Effector memory CD8-positive, alpha-beta T cell (primary cell): ENCODE data around the gene EP400.
"Not testable (repeated sequence)": the region's sequence is repeated elsewhere in the genome, so short reads cannot be mapped to it uniquely, and the experiment has no call there.

ENCODE experiments used
- ATAC-seq: fragments of 150-1000 bp; cut with Tn5 transposase; replicated peaks from 2 replicates; pipeline ENCODE4 v1.10.0; 2021; ENCODE audit warnings: mild to moderate bottlenecking, moderate library complexity
- DNase-seq, 3 experiments: peaks; one replicate each; pipeline ENCODE4 v3.0.0; 2021
- H3K27ac Mint-ChIP-seq, 2 donors: one replicate each; pipeline ENCODE4 v1.8.0; 2022; ENCODE audit warnings: mild to moderate bottlenecking in 2 of 2, mixed read lengths in 2 of 2, moderate library complexity in 2 of 2
- H3K27me3 Mint-ChIP-seq, 2 donors: one replicate each; pipeline ENCODE4 v1.8.0; 2022; ENCODE audit warnings: mixed read lengths in 2 of 2
- H3K36me3 Mint-ChIP-seq: one replicate; pipeline ENCODE4 v1.8.0; 2022; ENCODE audit warnings: mild to moderate bottlenecking, moderate library complexity, mixed read lengths; ENCODE audit not compliant: insufficient read depth
- H3K4me1 Mint-ChIP-seq, 2 donors: one replicate each; pipeline ENCODE4 v1.8.0; 2022; ENCODE audit warnings: low read depth in 2 of 2, mixed read lengths in 2 of 2
- H3K4me3 Mint-ChIP-seq, 2 donors: one replicate each; pipeline ENCODE4 v1.8.0; 2022; ENCODE audit warnings: mild to moderate bottlenecking in 2 of 2, mixed read lengths in 2 of 2, moderate library complexity in 2 of 2
- H3K9me3 Mint-ChIP-seq, 2 donors: one replicate each; pipeline ENCODE4 v1.8.0; 2022; ENCODE audit warnings: mixed read lengths in 2 of 2

EP400 gene

DNA sequence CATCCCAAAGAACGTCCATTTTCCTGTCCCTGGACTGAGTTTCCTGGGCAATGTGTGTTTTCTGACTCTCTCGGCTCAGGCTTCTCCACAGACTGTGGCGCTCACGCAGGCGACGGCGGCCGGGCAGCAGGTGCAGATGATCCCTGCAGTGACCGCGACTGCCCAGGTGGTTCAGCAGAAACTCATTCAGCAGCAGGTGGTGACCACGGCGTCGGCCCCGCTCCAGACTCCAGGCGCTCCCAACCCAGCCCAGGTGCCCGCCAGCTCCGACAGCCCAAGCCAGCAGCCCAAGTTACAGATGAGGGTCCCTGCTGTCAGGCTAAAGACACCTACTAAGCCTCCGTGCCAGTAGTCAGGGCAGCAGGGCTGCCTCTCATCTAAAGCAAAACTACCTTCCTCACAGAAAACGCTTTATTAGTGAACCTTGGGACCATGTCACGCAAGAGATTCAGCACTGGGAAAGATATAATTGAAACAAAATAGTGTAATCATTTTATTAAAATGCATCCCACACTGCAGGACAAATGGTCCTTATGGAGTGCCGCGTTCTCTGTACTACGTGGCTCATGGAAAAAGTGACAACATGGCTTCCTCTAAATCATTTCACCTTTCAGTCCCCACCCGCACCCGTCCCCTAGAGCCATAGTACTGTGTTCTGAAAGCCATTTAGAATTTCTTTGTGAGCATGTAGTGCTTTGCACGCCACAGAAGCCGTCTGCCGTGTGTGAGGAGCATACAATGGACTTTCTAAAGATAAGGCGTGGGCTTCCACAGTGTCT is 127.8 kb downstream of the EP400 start:
- no peaks in the 10 kb centered on the region for H3K27me3 Mint-ChIP-seq
- H3K4me1 Mint-ChIP-seq, result no peaks in the 10 kb centered on the region
- no peaks in the 10 kb centered on the region for H3K9me3 Mint-ChIP-seq
- peaks cover 48% of the 10 kb centered on the region for H3K36me3 Mint-ChIP-seq
- ATAC-seq, result no peak
- no peak overlapping the region for H3K27ac Mint-ChIP-seq
- H3K4me3 Mint-ChIP-seq, result no peak overlapping the region
- DNase-seq, result no peak

DNA sequence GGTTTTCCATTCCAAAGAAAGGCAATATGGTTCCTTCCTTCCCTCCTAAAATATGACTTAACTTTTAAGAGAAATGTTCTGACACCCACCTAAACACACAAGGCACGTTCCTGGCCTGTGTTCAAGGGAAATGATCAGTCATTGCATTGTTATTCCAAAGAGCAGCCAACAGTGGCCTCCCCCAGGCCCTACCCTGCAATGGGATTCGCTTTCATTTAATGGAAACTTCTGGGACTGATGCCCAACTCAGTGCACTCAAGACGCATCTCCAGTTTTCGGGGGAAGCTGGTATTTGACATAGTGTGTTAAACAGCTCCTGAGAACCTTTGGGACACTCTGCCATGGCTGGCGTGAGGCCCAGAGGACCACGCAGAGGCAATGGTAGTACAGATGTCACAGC is 128.4 kb downstream of the EP400 start:
- Mint-ChIP-seq H3K9me3 (no peaks in the 10 kb centered on the region), H3K4me1 (peaks cover 0 to 1% of the 10 kb centered on the region in 2 donors), H3K36me3 (peaks cover 45% of the 10 kb centered on the region), H3K27me3 (no peaks in the 10 kb centered on the region), H3K27ac (peak overlapping the region in 1 of 2 donors; percentile 76), H3K4me3 (no peak overlapping the region)
- DNase-seq (no peak), ATAC-seq (no peak)

DNA sequence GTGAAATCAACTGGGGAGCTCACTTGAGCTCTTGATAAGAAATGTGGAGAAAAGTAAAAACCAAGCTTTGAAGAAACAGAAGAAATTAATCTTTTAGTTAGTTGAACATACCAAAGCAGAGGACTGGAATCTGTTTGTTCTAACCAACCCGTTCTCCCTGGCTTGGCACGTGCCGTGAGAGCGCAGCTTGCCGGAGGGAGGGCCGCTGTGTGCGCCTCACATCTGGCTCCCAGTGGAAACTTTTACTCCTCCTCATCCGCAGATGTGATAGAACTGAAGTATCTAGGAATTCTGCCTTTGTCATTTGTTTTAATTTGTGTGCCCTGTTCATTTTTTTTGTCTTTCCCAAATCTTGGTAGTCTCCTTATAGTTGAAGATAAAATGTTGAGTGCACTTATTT is 129.5 kb downstream of the EP400 start:
- peaks cover 40% of the 10 kb centered on the region for H3K36me3 Mint-ChIP-seq
- no peaks in the 10 kb centered on the region for H3K9me3 Mint-ChIP-seq
- ATAC-seq (no peak), DNase-seq (no peak)
- H3K27ac Mint-ChIP-seq, result no peak overlapping the region
- no peak overlapping the region for H3K4me3 Mint-ChIP-seq
- H3K27me3 Mint-ChIP-seq, result no peaks in the 10 kb centered on the region
- H3K4me1 Mint-ChIP-seq, result peaks cover 5 to 7% of the 10 kb centered on the region in 2 donors

DNA sequence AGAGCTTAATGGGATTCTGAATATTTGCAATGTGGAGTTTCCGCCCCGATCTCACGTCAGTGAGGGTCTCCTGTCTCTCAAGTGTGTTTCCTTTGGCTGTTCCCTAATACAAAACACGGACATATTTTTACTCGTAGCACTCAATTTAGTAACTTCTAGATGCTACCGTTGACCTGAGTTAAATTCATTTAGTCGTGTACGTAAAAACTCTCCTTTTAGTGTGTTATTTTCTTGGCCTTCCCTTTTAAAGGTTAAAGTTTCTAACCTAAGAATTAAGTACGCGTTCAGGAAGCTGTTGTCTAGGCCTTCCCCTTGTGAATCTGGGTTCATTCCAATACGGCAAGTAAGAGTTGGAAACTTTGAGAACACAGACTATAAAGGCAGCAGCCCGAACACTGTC is 130.0 kb downstream of the EP400 start:
- Mint-ChIP-seq H3K9me3 (no peaks in the 10 kb centered on the region), H3K4me3 (no peak overlapping the region), H3K4me1 (peaks cover 5 to 7% of the 10 kb centered on the region in 2 donors), H3K27ac (no peak overlapping the region), H3K36me3 (peaks cover 35% of the 10 kb centered on the region), H3K27me3 (no peaks in the 10 kb centered on the region)
- ATAC-seq, result no peak
- DNase-seq, result no peak

DNA sequence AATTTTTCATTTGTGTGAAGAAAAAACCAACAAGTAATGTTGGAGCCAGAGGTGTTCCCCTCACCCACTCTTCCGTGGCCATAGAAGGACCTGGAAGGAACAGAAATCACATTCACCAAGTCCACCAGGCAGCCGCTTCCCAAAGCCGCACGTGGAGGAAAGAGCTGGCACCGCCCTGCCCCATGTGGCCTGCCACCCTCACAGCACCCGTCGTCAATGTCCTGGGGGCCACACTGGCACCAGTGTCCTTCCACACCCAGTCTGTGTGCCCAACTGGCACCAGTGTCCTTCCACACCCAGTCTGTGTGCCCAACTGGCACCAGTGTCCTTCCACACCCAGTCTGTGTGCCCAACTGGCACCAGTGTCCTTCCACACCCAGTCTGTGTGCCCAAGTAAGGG is 130.8 kb downstream of the EP400 start:
- H3K27me3 Mint-ChIP-seq, H3K27ac Mint-ChIP-seq, DNase-seq, ATAC-seq, H3K9me3 Mint-ChIP-seq, H3K4me3 Mint-ChIP-seq: not testable (repeated sequence)
- Mint-ChIP-seq H3K4me1 (peaks cover 13 to 15% of the 10 kb centered on the region in 2 donors), H3K36me3 (peaks cover 27% of the 10 kb centered on the region)

DNA sequence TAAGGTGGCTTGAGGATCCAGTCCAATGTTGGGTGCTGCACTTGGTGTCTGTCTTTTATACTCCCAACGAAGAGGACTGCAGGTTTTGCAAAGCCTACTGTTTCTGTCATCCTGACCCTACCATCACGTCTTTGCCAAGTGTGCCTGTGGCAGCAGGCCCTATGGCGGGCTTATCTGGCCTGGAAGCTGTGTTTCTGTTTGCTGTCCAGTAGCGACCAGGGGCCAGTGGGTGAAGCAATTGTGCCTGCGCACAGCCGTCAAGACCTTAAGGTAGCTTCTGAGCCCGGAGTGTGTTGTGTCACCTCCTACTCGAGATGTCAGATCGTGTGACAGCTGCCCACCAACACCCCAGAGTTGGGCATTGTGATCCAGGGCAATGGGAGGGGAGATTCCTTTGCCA is 131.7 kb downstream of the EP400 start:
- H3K27ac Mint-ChIP-seq, result no peak overlapping the region
- H3K27me3 Mint-ChIP-seq, result no peaks in the 10 kb centered on the region
- H3K4me1 Mint-ChIP-seq, result peaks cover 19% of the 10 kb centered on the region in 2 donors
- ATAC-seq (no peak), DNase-seq (no peak)
- no peaks in the 10 kb centered on the region for H3K9me3 Mint-ChIP-seq
- H3K4me3 Mint-ChIP-seq, result no peak overlapping the region
- H3K36me3 Mint-ChIP-seq, result peaks cover 23% of the 10 kb centered on the region

DNA sequence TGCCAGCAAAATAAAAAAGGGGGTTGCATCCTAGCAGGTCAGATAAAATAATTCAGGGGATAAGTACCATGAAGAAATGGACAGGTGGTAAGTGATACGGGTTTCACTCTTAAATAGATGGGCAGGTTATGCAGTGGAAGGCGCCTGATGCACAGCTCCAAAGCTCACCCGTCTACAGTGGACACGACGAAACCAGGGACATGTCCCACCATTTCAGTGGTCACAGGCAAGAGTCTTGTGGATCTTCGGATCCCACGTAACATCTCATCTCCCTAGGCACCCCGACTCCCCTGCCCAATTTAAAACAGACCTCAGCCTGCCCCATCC is 133.8 kb downstream of the EP400 start:
- ATAC-seq, result no peak
- Mint-ChIP-seq H3K27ac (peak overlapping the region in 1 of 2 donors; percentile 28), H3K36me3 (peaks cover 10% of the 10 kb centered on the region), H3K4me3 (peak overlapping the region; percentile 81 to 84), H3K27me3 (no peaks in the 10 kb centered on the region), H3K4me1 (peaks cover 21 to 22% of the 10 kb centered on the region in 2 donors), H3K9me3 (no peaks in the 10 kb centered on the region)
- no peak for DNase-seq

DNA sequence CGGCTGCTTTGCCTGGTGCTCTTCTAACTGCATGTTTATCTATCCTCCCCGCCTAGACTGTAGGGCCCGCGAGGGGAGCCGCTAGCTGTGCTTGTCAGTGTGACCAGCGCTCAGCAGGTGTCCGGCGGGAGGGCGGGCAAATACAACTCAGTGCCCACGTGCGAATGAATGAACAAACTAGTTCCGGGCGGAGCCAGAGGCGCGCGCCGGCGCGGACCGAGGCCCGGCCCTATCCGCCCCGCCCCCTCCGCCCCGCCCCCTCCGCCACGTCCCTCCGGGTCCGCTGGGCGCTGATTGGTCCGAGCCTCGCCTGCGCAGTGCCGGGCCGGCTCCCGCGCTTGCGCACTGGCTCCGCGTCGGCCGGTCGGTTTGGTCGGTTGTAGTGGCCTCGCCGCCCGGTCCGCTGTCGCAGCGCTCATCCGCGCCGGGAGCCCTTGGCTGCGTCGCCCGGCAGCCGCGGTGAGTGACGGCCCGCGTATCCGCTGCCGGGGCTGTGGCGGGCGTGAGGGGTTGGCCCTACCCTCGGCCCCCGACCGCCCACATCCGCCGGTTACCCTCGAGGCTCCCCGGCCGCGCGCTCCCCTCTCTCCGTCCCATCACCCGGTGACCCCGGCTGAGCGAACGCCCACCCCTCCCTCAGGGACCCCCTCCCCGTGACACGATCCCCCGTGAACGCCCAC is 134.3 kb downstream of the EP400 start:
- peak; percentile 79 to 86 (median 79) for DNase-seq
- Mint-ChIP-seq H3K4me1 (peaks cover 21 to 22% of the 10 kb centered on the region in 2 donors), H3K4me3 (peak overlapping the region; percentile 91 to 97), H3K27ac (peak overlapping the region in 1 of 2 donors; percentile 94), H3K9me3 (no peaks in the 10 kb centered on the region), H3K36me3 (peaks cover 10% of the 10 kb centered on the region), H3K27me3 (no peaks in the 10 kb centered on the region)
- peak; percentile 86 for ATAC-seq

DNA sequence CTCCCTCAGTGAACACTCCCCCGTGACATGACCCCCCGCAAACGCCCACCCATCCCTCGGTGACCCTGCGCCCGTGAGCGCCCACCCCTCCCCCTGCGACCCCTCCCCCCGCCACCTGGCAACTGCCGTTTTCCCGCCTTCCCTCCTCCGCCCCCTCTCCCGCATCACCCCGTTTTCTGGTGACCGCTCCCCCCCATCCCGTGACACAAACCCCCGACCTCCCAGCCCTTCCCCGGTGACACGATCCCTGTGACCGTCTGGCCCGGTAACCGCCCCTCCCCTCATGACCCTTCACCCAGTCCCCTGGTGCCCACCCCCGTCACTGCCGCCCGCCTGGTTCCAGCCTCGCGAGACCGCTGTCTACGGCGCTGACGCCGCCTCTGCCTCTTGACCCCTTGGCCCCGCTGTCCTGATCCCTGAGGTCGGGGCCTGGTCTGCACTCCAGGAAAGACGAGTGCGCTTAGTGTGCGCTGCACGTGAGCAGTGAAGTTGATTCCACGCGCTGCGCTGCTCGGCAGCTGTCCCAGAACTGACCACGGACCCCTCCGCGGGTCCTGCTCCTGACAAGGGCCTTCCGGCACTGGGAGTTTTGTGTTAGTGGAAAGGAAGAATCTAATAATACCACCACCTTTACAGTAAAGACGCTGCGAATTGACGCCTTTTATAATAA is 135.0 kb downstream of the EP400 start:
- peaks cover 21 to 22% of the 10 kb centered on the region in 2 donors for H3K4me1 Mint-ChIP-seq
- peak; percentile 18 to 32 (median 25) for DNase-seq
- H3K27ac Mint-ChIP-seq, result peak overlapping the region; percentile 94 to 96
- no peaks in the 10 kb centered on the region for H3K27me3 Mint-ChIP-seq
- peak overlapping the region; percentile 91 to 97 for H3K4me3 Mint-ChIP-seq
- peaks cover 10% of the 10 kb centered on the region for H3K36me3 Mint-ChIP-seq
- peak; percentile 19 for ATAC-seq
- no peaks in the 10 kb centered on the region for H3K9me3 Mint-ChIP-seq

DNA sequence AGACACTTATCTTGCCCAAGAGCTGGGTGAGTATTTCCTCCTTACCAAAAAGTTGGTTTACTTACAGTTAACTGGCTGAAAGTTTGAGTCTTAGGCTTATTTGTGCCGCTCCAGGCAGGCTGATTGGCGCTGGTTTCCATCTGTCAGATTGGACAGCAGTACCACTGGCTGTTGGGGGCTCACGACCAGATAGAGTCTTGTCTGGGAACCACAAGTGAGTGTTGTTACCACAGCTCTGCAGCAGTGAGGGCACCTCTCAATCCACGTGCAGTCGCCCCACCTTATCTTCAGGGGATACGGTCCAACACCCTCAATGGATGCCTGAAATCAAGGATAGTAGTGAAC is 135.5 kb downstream of the EP400 start:
- Mint-ChIP-seq H3K9me3 (no peaks in the 10 kb centered on the region), H3K27ac (peak overlapping the region; percentile 94 to 96), H3K36me3 (peaks cover 10% of the 10 kb centered on the region), H3K27me3 (no peaks in the 10 kb centered on the region), H3K4me3 (peak overlapping the region; percentile 91 to 97), H3K4me1 (peaks cover 21 to 22% of the 10 kb centered on the region in 2 donors)
- DNase-seq, result peak in 1 of 3 experiments; percentile 7
- peak; percentile 28 for ATAC-seq

DNA sequence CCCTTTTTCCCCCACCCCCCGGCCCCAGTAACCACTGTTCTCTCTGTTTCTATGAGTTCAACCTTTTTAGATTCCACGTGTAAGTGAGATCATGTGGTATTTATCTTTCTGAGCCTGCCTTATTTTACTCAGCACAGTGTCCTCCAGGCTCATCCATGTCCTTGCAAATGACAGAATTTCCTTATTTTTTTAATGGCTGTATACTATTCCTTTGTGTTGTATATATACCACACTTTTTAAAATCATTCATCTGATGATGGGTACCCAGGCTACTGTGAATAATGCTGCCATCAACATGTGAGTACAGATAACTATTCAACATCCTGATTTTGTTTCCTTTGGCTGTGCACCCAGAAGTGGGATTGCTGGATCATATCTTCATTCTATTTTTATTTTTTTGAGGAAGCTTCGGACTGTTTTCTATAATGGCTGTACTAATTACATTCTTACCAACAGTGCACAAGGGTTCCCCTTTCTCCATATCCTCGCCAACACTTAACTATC is 139.7 kb downstream of the EP400 start:
- Mint-ChIP-seq H3K27ac (no peak overlapping the region), H3K4me3 (no peak overlapping the region), H3K27me3 (no peaks in the 10 kb centered on the region), H3K9me3 (no peaks in the 10 kb centered on the region), H3K4me1 (peaks cover 14 to 16% of the 10 kb centered on the region in 2 donors), H3K36me3 (peaks cover 12% of the 10 kb centered on the region)
- ATAC-seq, result no peak
- DNase-seq, result no peak

DNA sequence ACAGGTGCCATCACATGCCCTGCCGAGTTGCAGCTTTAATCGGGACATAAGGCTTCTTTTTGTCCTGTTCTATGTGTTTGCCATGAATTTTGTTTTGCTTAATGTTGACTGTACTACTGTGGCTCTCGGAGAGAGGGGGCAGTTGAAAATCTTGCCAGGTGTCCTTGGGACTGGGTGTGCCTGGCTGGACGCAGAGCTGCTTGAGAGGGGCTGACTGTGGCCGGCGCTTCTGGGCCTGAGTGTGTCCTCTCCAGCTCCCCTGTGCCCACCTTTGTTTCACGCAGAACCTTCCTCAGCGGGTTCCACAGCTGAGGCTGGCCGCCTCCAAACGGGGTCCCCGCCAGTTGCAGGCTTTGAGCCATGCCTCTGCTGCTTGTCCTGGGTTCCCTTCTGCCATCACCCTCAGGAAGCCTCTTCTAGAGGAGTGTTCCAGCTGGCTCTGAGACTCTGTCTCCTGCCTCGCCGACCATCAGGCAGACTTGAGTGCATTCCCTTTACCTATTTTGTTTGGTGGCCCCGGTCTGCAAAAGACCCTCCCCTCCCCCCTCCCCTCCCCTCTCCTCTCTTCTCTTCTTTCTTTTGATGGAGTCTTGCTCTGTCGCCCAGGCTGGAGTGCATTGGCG is 144.6 kb downstream of the EP400 start:
- ATAC-seq (no peak), DNase-seq (no peak)
- peaks cover 17% of the 10 kb centered on the region for H3K36me3 Mint-ChIP-seq
- peak overlapping the region; percentile 52 to 77 for H3K27ac Mint-ChIP-seq
- H3K27me3 Mint-ChIP-seq, result no peaks in the 10 kb centered on the region
- no peak overlapping the region for H3K4me3 Mint-ChIP-seq
- no peaks in the 10 kb centered on the region for H3K9me3 Mint-ChIP-seq
- H3K4me1 Mint-ChIP-seq, result peaks cover 5 to 6% of the 10 kb centered on the region in 2 donors
